Measurements from ENCODE around the gene LRBA.
"Not testable (repeated sequence)": the region's sequence is repeated elsewhere in the genome, so short reads cannot be mapped to it uniquely, and the experiment has no call there.

Gene LRBA

DNA sequence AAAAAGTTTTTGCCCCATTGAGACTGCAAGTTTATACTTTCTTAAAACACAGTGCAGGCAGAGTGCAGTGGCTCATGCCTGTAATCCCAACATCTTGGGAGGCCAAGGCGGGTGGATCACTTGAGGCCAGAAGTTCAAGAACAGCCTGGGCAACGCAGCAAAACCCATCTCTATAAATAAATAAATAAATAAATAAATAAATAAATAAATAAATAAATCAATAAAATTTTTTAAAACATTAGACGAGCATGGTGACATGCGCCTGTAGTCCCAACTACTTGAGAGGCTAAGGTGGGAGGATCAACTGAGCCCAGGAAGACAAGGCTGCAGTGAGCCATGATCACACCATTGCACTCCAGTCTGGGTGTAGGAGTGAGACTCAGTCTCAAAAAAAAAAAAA lies 213.3 kb downstream of the LRBA start:
- no peak for DNase-seq (ENCODE audit: low spot score)

GRCh38 chr4:150799207-150799606 lies 215.9 kb downstream of the LRBA start:
- no peak for DNase-seq (ENCODE audit: low spot score)

- DNase-seq (ENCODE audit: low spot score), result no peak
Measured at GRCh38 chr4:150794706-150795105, 220.4 kb downstream of the LRBA start.

GRCh38 chr4:150789864-150790263 lies 225.2 kb downstream of the LRBA start:
- no peak for DNase-seq (ENCODE audit: low spot score)

DNA sequence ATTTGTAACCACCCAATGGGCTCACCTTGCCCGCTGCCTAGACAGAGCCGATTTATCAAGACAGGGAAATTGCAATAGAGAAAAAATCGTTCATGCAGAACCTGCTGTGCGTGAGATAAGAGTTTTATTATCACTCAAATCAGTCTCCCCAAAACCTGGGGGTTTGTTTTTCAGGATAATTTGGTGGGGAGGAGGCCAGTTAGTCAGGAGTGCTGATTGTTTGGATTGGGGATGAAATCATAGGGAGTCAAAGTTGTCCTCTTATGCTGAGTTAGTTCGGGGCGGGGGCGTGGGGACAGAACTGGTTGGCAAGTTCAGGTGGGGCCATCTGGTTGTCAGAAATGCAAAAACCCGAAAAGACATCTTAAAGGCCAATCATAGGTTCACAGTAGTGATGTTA lies 230.1 kb downstream of the LRBA start:
- no peak for DNase-seq (ENCODE audit: low spot score)

DNA sequence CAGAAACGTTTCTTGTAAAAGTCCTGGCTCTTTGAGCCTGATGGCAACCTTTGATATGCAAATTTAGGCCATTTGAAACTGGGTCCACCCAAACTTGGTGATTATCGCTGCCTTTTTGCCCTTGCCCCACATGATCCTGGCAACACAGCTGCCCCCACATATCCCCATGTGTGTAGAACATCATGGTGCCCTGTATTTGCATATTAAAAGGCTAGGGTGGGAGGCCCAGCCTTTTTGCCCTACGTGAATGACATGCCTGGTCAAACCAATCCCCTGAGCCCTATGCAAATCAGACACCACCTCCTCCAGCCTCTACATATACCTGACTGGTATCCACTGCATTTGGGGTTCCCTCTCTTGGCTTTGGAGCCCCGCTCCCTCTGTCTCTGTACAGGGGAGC lies 230.8 kb downstream of the LRBA start:
- no peak for DNase-seq (ENCODE audit: low spot score)

- DNase-seq (ENCODE audit: low spot score), result no peak
Measured at GRCh38 chr4:150782921-150783320, 232.2 kb downstream of the LRBA start.

DNA sequence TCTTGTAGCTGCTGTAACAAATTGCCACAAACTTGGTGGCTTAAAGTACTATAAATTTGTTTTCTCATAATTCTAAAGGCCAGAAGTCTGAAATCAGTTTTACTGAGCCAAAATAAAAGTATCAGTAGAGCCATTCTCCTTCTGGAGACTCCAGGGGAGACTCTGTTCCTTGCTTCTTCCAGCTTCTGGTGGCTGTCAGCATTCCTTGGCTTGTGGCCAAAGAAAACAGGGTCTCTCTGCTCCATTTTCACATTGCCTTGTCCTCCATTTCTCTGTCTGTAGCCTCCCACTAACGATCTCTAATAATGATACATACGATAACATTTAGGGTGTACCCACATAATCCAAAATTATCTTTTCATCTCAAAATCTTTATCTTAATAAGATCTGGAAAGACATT lies 232.8 kb downstream of the LRBA start:
- DNase-seq (ENCODE audit: low spot score), result no peak

GRCh38 chr4:150781191-150781590 lies 233.9 kb downstream of the LRBA start:
- no peak for DNase-seq (ENCODE audit: low spot score)

GRCh38 chr4:150779707-150780106 lies 235.4 kb downstream of the LRBA start:
- DNase-seq (ENCODE audit: low spot score), result no peak

GRCh38 chr4:150773729-150774449 lies 241.2 kb downstream of the LRBA start:
- no peak for DNase-seq (ENCODE audit: low spot score)

DNA sequence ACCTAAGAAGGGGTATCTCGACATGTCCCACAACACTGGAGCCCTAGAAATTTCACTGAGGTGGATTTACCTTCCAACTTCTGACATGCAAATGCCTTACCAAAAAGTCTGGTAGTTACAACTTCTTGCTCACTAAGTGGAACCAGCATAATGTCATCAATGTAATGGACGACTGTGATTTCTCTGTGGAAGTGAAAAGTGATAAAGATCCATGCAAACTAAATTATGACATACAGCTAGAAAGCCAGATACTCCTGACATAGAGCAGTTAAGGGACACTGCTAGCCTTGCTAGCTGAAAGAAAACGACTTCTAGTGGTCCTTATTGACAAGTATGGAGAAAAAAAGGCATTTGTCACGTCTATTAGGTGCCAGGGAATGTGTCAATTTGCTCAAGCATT lies 242.1 kb downstream of the LRBA start:
- no peak for DNase-seq (ENCODE audit: low spot score)

DNA sequence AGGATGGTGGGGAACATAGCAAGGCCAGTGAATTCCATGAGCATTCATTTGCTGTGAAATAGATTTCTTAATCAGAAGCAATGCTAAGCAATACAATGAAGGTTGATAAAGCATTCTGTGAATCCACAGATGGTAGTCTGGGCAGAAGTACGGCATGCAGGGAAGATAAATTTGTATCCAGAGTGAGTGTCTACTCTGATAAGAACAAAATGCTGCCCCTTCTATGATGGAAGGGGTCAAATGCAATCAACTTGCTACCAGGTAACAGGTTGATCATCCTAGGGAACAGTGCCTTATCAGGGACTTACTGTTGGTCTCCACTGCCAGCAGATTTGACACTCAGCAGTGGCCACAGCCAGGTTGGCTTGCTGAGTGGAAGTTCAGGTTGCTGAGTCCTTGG lies 243.7 kb downstream of the LRBA start:
- DNase-seq (ENCODE audit: low spot score), result no peak

DNA sequence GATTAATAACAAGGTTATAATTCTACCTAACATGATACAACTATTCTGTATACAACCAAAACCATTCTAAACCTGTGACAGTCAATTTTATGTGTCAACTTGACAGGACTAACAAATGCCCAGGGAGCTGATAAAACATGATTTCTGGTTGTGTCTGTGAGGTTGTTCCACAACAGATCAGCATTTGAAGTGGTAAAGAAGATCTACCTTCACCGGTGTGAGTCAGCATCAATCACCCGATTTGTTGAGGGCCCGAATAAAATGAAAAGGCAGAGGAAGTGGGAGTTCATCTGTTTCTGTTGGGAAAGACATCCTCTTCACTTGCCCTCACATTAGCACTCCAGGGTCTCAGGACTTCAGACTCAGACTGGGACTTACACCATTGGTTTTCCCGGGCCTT lies 245.2 kb downstream of the LRBA start:
- no peak for DNase-seq (ENCODE audit: low spot score)

DNA sequence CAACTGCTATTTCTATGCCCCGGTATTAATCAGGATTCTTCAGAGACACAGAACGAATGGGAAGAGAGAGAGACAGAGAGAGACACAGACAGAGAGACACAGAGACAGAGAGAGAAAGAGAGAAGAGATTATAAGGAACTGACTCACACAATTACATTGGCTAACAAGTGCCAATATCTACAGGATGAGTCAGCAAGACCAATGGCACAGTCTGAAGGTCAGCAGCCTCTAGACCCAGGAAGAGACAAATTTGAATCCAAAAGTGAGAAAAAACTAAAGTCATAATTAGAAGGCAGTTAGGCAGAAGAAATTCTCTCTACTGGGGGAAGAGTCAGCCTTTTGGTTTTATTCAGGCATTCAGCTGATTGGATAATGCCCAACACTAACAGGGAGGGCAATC lies 245.8 kb downstream of the LRBA start:
- no peak for DNase-seq (ENCODE audit: low spot score)

- no peak for DNase-seq (ENCODE audit: low spot score)
Measured at GRCh38 chr4:150768497-150768896, 246.6 kb downstream of the LRBA start.

GRCh38 chr4:150765216-150765615 lies 249.9 kb downstream of the LRBA start:
- no peak for DNase-seq (ENCODE audit: low spot score)

DNA sequence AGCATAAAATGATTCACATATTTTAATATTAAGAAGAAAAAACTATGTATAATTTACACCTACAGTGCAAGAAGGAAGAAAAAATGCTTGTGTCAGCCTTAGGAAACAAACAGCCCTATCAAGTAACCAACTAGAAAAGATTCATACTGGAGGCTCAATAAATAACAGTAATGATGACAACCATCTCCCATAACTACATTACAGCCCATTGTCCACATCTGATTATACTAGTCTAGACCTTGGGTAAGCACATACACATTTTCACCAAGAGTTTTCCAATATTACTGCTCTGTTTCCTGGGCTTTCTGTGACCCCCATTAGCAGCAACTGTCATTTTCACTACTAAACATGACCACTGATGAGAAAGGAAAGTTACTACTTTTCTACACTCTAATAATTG lies 263.4 kb downstream of the LRBA start:
- no peak for DNase-seq (ENCODE audit: low spot score)

DNA sequence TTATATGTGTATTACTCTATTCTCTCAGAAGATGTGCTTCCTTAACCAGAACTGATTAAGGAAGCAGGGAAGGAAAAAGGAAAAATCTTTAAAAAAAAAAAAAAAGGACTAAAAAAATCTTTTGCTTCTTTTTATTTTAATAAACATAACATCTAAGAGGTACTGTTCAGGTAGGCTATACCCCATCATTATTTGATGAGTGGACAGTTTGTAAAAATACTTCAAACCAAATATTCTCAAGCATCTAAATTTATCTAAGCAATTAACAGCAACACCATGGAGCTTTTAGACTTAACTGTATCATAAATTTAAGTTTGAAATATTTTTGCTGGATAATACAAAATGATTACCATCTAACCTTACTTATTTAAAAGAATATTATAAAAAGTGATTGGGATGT lies 264.3 kb downstream of the LRBA start:
- DNase-seq (ENCODE audit: low spot score), result no peak

DNA sequence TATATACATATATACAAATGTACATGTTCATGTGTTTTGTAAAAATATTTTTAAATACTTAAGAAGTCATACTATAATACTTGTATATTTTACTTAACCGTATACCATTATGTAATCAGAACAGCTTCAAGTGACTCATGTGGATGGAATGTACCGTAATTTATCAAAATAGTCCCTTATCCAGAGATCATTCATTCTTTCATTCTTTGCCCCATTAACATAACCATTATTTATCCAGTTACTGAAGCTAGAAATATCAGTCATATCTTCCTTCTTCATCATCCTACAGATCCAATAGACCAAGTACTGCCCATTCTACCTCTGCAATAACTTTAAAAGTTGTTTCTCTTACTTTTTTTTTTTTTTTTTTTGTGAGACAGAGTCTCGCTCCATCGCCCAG lies 268.9 kb downstream of the LRBA start:
- DNase-seq (ENCODE audit: low spot score), result no peak

DNA sequence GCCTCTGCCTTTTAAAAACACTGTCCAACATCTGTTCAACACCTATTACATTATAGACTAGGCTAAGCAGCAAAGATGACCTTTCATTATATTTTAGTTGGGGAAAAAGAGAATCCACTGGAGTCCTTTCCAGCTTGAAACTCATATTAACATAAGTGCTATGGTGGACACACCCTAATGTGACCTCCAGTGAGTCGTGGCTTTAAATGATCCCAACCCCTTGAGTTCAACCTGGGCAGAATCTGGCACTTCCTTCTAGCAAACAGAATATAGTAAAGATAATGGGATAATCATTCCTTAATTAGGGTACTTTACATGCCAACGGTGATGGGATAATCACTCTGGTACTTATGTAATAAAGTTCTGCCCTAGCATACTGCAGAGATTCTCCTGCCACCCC lies 270.5 kb downstream of the LRBA start:
- DNase-seq (ENCODE audit: low spot score), result no peak

GRCh38 chr4:150743564-150744342 lies 271.3 kb downstream of the LRBA start:
- no peak for DNase-seq (ENCODE audit: low spot score)

- DNase-seq (ENCODE audit: low spot score), result not testable (repeated sequence)
Measured at GRCh38 chr4:150742930-150743329, 272.2 kb downstream of the LRBA start.

GRCh38 chr4:150739591-150739990 lies 275.5 kb downstream of the LRBA start:
- no peak for DNase-seq (ENCODE audit: low spot score)

Measured in NAMALWA (cell line).